Erythroblast (primary cell): Measurements from ENCODE around the gene EYA4.

Source experiments
- DNase-seq, 2 experiments: peaks; one replicate each; lab custom pipeline; 2025; lab: John Stamatoyannopoulos, UW
- GATA1 ChIP-seq: IDR thresholded peaks from 2 replicates; pipeline ENCODE4 v1.6.1; 2011; ENCODE audit warnings: low read depth, mild to moderate bottlenecking, control low read depth, low read length, moderate library complexity
- POLR2A ChIP-seq: IDR thresholded peaks from 2 replicates; pipeline ENCODE4 v1.6.1; 2011; ENCODE audit warnings: mild to moderate bottlenecking, low read length

EYA4 gene

GRCh38 chr6:133225560-133225959 is 15.6 kb upstream of the EYA4 start:
- TF ChIP-seq GATA1 (no peak), POLR2A (no peak)
- DNase-seq, result no peak

- DNase-seq, result no peak
- TF ChIP-seq GATA1 (no peak), POLR2A (no peak)
Observed at GRCh38 chr6:133227344-133227743, 13.8 kb upstream of the EYA4 start.

- TF ChIP-seq GATA1 (no peak), POLR2A (no peak)
- no peak for DNase-seq
Observed at GRCh38 chr6:133230052-133230451, 11.1 kb upstream of the EYA4 start.

GRCh38 chr6:133235221-133235620 is 5.9 kb upstream of the EYA4 start:
- DNase-seq, result no peak
- TF ChIP-seq GATA1 (no peak), POLR2A (no peak)

GRCh38 chr6:133236932-133237331 is 4.2 kb upstream of the EYA4 start:
- TF ChIP-seq POLR2A, result no peak
- no peak for TF ChIP-seq GATA1
- DNase-seq, result no peak

GRCh38 chr6:133240511-133241085 is 559 bp upstream of the EYA4 start:
- TF ChIP-seq POLR2A (no peak), GATA1 (no peak)
- DNase-seq, result no peak

GRCh38 chr6:133241901-133242636 is 912 bp downstream of the EYA4 start:
- TF ChIP-seq POLR2A, result no peak
- TF ChIP-seq GATA1, result no peak
- peak in 1 of 2 experiments; percentile 2 for DNase-seq

- TF ChIP-seq GATA1 (no peak), POLR2A (no peak)
- DNase-seq, result no peak
Observed at GRCh38 chr6:133242637-133243585, 1.8 kb downstream of the EYA4 start.

- no peak for DNase-seq
- TF ChIP-seq GATA1, result no peak
- TF ChIP-seq POLR2A, result no peak
Observed at GRCh38 chr6:133243723-133244305, 2.7 kb downstream of the EYA4 start.

- no peak for TF ChIP-seq POLR2A
- TF ChIP-seq GATA1, result no peak
Observed at GRCh38 chr6:133244519-133244918, 3.4 kb downstream of the EYA4 start.

GRCh38 chr6:133245007-133245406 is 3.9 kb downstream of the EYA4 start:
- TF ChIP-seq POLR2A (no peak), GATA1 (no peak)
- DNase-seq, result no peak

More at GRCh38 chr6:133244519-133244918, 3.4 kb downstream of the EYA4 start:
- DNase-seq, result no peak

GRCh38 chr6:133245422-133245903 is 4.3 kb downstream of the EYA4 start:
- TF ChIP-seq POLR2A (no peak), GATA1 (no peak)
- DNase-seq, result no peak

GRCh38 chr6:133247581-133247980 is 6.4 kb downstream of the EYA4 start:
- no peak for TF ChIP-seq GATA1
- no peak for TF ChIP-seq POLR2A
- DNase-seq, result no peak
